ENCODE measurements around the gene FAM168B.

The FAM168B gene

GRCh38 chr2:131056204-131056931, 36.9 kb downstream of the FAM168B start:
- Histone ChIP-seq H3K4me1 (ENCODE audit: insufficient read depth, low read length, severe bottlenecking) (no peaks in the 10 kb centered on the region), H3K27me3 (ENCODE audit: insufficient read depth, low read length) (no peaks in the 10 kb centered on the region), H3K36me3 (ENCODE audit: insufficient read depth, low read length) (peaks cover 90% of the 10 kb centered on the region), H3K79me2 (ENCODE audit: insufficient read depth, low read length) (peaks cover 16% of the 10 kb centered on the region; the same call in 1 of the 2 replicates), H3F3A (ENCODE audit: insufficient read depth, low read length) (no peaks in the 10 kb centered on the region), H3K27ac (ENCODE audit: low read depth, low read length, poor library complexity, severe bottlenecking) (no peak overlapping the region), H3K4me3 (ENCODE audit: low read depth, low read length, poor library complexity, severe bottlenecking) (no peak overlapping the region), H3K4me2 (ENCODE audit: low read length) (no peak overlapping the region), H3K9me3 (ENCODE audit: low read length) (no peaks in the 10 kb centered on the region), H2AFZ (ENCODE audit: low read length) (no peak overlapping the region), H3K9ac (ENCODE audit: low read length) (no peak overlapping the region), H3K9me2 (ENCODE audit: low read depth, low read length) (no peaks in the 10 kb centered on the region), H4K20me1 (ENCODE audit: insufficient read depth, low read length) (0 out of 2 replicates have a peak, but pooled peaks cover 5% of the 10 kb centered on the region)
- TF ChIP-seq EZH2 (IDR thresholded peaks at IDR 0.05; ENCODE audit: borderline replicate concordance, low read length) (no peak), CTCF (IDR thresholded peaks at IDR 0.05; ENCODE audit: low read length) (no peak)

DNA sequence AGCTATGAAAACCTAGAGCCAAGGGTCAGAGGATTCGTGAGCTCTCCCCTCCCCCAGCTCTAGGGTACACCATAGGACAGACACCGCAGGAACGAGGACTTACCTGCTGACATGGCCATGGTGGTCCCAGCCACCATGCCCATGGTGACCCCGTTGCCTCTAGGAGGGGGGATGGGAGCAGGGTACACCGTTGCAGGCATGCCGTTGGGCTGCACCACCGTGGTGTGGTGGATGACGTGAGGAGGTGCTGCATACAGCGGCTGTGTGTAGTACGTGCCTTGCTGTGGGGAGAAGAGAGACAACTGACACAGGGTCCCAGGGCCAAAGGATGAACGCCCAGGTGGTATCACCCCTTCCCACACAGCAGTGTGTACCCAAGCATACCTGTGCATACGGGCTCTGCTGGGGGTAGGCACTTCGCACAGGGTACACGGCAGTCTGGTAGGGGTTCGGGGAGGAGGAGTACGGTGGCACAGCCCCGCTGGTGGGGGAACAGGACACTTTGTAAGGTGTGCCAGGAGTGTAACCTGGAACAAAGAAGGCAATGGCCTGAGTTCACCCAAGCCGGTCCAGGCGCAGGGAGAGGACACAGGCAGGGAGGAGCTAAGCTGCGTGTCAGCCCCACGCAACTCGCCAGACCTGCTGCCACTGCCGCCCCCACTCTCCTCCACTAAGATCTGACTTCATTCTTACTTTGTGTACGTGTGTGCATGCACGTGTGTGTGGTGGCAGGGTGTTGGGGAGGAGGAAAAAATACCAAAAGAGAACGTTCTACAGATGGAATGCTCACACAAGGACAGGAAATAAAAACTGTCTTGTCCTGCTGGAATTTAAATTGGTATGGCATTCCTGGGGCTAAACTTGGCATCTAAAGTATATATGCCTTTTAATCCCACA, 37.8 kb downstream of the FAM168B start:
- H3K36me3 ChIP-seq (ENCODE audit: insufficient read depth, low read length) = peaks cover 93% of the 10 kb centered on the region
- H3K27ac ChIP-seq (ENCODE audit: low read depth, low read length, poor library complexity, severe bottlenecking) = no peak overlapping the region
- H3K9me2 ChIP-seq (ENCODE audit: low read depth, low read length) = no peaks in the 10 kb centered on the region
- no peaks in the 10 kb centered on the region for H3F3A ChIP-seq (ENCODE audit: insufficient read depth, low read length)
- H3K9me3 ChIP-seq (ENCODE audit: low read length) = no peaks in the 10 kb centered on the region
- H3K4me1 ChIP-seq (ENCODE audit: insufficient read depth, low read length, severe bottlenecking) = peaks cover 9% of the 10 kb centered on the region
- no peak overlapping the region for H2AFZ ChIP-seq (ENCODE audit: low read length)
- no peak overlapping the region for H3K4me2 ChIP-seq (ENCODE audit: low read length)
- 0 out of 2 replicates have a peak, but pooled peaks cover 5% of the 10 kb centered on the region for H4K20me1 ChIP-seq (ENCODE audit: insufficient read depth, low read length)
- peaks cover 16% of the 10 kb centered on the region; the same call in 1 of the 2 replicates for H3K79me2 ChIP-seq (ENCODE audit: insufficient read depth, low read length)
- no peaks in the 10 kb centered on the region for H3K27me3 ChIP-seq (ENCODE audit: insufficient read depth, low read length)
- no peak overlapping the region for H3K4me3 ChIP-seq (ENCODE audit: low read depth, low read length, poor library complexity, severe bottlenecking)
- H3K9ac ChIP-seq (ENCODE audit: low read length) = no peak overlapping the region
- no peak for TF ChIP-seq EZH2 (IDR thresholded peaks at IDR 0.05; ENCODE audit: borderline replicate concordance, low read length)

DNA sequence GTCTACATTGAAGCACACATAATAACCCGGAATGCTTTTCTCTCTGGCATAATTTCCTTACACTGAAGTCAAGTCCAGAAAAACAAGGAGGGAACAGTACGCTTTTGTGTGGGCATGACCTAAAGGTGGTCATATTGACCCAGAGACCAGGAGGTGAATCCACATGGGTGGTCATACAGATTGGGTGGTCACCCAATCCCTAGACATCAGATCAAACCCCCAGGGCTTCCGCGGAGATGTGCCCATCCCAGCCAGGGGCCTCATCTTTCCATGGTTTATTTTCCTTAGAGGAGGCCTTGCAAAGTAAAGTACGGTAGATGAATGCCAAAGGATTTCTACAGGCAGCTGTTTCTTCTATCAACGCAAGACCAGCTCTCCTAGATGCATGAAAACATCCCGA, 38.8 kb downstream of the FAM168B start:
- no peak overlapping the region for H3K4me3 ChIP-seq (ENCODE audit: low read depth, low read length, poor library complexity, severe bottlenecking)
- peaks cover 13% of the 10 kb centered on the region; the same call in 1 of the 2 replicates for H3K79me2 ChIP-seq (ENCODE audit: insufficient read depth, low read length)
- no peak overlapping the region for H3K4me2 ChIP-seq (ENCODE audit: low read length)
- H4K20me1 ChIP-seq (ENCODE audit: insufficient read depth, low read length) = 0 out of 2 replicates have a peak, but pooled peaks cover 5% of the 10 kb centered on the region
- no peaks in the 10 kb centered on the region for H3K9me2 ChIP-seq (ENCODE audit: low read depth, low read length)
- peaks cover 19% of the 10 kb centered on the region for H3K4me1 ChIP-seq (ENCODE audit: insufficient read depth, low read length, severe bottlenecking)
- no peaks in the 10 kb centered on the region for H3F3A ChIP-seq (ENCODE audit: insufficient read depth, low read length)
- H3K27me3 ChIP-seq (ENCODE audit: insufficient read depth, low read length) = no peaks in the 10 kb centered on the region
- no peak overlapping the region for H2AFZ ChIP-seq (ENCODE audit: low read length)
- no peaks in the 10 kb centered on the region for H3K9me3 ChIP-seq (ENCODE audit: low read length)
- no peak overlapping the region for H3K9ac ChIP-seq (ENCODE audit: low read length)
- peaks cover 93% of the 10 kb centered on the region for H3K36me3 ChIP-seq (ENCODE audit: insufficient read depth, low read length)
- H3K27ac ChIP-seq (ENCODE audit: low read depth, low read length, poor library complexity, severe bottlenecking) = no peak overlapping the region
- TF ChIP-seq EZH2 (IDR thresholded peaks at IDR 0.05; ENCODE audit: borderline replicate concordance, low read length) = no peak
- no peak for TF ChIP-seq CTCF (IDR thresholded peaks at IDR 0.05; ENCODE audit: low read length)
